ENCODE results near the gene AREL1.
"Not testable (repeated sequence)": the region's sequence is repeated elsewhere in the genome, so short reads cannot be mapped to it uniquely, and the experiment has no call there.

Gene AREL1, protein sequence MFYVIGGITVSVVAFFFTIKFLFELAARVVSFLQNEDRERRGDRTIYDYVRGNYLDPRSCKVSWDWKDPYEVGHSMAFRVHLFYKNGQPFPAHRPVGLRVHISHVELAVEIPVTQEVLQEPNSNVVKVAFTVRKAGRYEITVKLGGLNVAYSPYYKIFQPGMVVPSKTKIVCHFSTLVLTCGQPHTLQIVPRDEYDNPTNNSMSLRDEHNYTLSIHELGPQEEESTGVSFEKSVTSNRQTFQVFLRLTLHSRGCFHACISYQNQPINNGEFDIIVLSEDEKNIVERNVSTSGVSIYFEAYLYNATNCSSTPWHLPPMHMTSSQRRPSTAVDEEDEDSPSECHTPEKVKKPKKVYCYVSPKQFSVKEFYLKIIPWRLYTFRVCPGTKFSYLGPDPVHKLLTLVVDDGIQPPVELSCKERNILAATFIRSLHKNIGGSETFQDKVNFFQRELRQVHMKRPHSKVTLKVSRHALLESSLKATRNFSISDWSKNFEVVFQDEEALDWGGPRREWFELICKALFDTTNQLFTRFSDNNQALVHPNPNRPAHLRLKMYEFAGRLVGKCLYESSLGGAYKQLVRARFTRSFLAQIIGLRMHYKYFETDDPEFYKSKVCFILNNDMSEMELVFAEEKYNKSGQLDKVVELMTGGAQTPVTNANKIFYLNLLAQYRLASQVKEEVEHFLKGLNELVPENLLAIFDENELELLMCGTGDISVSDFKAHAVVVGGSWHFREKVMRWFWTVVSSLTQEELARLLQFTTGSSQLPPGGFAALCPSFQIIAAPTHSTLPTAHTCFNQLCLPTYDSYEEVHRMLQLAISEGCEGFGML

DNA sequence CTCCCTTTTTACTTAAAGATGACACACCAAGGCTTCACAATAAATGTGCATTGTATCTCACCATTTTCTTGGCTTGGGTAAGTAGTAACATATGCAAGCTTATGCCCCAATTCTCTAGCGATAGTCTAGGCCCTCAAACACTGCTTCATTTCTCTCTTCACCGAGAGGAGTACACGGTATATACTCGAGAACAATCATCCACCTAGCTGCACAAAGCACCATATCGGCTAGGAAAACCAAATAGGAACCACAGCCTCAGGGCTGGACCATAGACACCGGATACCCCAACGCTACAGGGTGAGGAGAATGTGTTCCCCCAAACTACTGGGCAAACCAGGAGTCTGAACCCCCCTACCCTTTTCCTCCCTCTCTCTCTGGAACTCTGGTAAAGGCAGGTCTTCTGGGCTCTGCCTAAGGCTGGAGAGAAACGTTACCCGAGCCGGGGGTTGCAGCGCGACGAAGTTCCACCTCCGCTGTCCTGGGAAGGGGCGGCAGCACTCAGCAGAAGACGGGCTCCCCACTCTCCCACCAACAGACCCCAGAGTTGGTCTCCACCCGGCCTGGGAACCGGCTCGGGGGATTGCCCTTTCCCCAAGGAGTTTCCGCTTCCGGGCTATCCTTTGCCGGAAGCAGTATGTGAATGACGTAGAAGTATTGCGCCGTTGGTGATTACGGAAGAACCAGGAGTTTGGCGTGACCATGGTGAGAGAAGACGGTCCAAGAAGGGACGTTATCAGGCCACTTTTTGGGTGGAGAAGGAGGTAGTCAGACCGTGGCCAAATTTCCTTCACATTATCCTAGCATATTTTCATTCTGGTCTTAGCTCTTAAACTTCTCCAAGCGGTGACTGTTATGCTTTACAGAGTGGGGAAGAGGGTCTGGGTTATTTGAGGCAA is at the start of gene AREL1, which contains the start of gene FCF1:
AREL1 (minus strand) TSS at position 582 of the 896 bp plus-strand sequence. CDS start 27,465 bp downstream, outside the sequence.
FCF1 (plus strand) TSS at position 646 of the 896 bp plus-strand sequence; CDS start at position 700, 54 bp downstream.
- peak; percentile 71 for DNase-seq (ENCODE audit: low read depth)

DNA sequence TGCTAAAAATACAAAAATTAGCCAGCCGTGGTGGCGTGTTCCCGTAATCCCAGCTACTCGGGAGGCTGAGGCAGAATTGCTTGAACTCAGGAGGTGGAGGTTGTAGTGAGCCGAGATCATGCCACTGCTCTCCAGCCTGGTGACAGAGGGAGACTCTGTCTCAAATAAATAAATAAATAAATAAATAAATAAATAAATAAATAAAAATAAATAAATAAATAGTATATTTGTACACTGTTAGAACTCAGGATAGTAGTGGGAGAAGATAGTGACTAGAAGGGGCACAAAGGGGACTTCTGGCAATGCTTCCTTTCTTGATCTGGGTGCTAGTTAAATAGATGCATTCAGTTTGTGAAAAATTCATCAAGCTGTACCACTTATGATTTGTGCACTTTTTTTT is 45.6 kb upstream of the AREL1 start:
- not testable (repeated sequence) for DNase-seq (ENCODE audit: low read depth)

DNA sequence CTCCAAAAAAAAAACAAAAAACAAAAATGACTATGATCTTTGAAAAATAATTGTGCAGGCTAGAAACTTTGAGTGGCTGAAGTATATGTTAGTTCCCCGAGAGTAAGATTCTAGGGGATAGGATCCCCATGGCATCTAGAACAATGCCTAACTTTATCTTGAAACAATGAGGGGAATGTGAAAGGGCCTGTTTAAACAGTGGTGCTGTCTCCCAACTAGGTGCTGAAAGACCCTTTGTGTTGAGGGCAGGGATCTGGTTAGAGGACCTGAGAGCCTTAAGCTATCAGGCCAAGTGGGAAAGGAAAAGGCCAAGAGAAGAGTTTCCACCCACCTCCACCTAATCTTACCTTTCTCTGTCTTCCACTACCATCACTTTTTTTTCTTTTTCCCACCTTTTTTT is 43.4 kb upstream of the AREL1 start:
- no peak for DNase-seq (ENCODE audit: low read depth)

DNA sequence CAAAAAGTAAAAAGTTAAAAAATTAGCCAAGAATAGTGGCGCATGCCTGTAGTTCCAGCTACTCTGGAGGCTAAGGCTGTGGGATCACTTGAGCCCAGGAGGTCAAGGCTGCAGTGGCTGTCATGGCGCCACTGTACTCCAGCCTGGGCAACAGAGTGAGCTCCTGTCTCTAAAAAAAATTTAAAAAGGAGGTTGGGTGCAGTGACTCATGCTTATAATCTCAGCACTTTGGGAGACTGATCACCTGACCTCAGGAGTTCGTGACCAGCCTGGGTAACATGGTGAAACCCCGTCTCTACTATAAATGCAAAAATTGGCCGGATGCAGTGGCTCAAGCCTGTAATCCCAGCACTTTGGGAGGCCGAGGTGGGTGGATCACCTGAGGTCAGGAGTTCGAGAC is 42.0 kb upstream of the AREL1 start:
- DNase-seq (ENCODE audit: low read depth), result no peak

DNA sequence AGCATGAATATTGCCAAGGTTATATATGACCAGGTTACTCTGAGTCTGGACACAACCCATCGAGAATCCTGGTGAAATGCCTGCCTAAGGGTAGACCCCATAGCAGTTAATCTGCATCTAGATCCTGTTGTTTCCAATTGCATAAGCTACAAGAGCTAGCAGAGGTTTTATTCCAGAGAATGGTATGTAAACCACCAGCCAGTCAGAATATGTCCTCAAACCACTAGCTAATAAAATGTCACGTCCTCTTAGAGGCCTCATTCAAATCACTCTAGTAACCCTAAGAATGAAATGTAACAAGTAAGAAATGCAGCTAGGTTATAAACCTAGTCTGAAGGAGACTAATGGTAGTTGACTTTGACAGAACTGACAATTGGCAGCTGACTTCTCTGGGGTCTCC is 41.3 kb upstream of the AREL1 start:
- DNase-seq (ENCODE audit: low read depth), result no peak

DNA sequence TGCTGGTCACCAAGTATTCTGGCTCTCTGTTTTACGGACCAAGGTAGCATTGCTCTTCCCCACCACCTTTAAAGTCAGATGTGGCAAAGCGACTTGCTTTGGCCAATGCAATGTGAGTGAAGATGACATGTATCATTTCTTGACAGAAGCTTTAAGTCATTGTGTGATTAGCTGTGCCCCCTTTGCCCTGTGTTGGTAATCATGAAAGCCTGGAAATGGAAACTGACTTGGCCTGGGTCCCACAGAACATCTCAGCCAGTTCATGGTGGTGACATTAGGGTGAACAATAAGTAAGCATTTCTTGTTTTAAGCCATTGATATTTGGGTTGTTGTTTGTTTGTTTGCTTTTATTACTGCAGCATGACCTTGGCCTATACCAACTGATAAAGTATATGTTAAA is 34.4 kb upstream of the AREL1 start:
- DNase-seq (ENCODE audit: low read depth), result no peak

DNA sequence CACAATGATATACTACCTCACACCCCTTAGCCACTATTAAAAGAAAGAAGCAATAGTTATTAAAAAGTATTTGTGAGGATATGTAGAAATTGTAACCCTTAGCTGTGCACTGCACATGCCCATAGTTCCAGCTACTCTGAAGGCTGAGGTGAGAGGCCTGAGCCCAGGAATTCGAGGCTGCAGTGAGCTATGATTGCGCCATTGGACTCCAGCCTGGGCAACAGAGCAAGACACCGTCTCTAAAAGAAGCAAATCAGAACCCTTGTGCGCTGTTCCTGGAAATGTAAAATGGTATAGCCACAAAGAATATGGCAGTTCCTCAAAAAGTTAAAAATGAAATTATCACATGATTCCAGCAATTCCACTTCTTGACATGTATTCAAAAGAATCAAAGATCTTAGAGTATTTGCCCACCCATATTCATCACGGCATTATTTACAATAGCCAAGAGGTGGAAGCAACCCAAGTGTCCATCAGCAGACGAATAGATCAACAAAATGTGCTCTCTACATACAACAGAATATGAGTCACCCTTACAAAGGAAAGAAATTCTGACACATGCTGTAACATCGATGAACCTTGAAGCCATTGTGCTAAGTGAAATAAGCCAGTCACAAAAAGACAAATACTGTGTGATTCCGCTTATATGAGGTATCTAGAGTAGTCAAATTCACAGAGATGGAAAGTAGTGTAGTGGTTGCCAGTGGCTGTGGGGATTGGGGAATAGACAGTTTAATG is 26.6 kb upstream of the AREL1 start:
- no peak for DNase-seq (ENCODE audit: low read depth)

DNA sequence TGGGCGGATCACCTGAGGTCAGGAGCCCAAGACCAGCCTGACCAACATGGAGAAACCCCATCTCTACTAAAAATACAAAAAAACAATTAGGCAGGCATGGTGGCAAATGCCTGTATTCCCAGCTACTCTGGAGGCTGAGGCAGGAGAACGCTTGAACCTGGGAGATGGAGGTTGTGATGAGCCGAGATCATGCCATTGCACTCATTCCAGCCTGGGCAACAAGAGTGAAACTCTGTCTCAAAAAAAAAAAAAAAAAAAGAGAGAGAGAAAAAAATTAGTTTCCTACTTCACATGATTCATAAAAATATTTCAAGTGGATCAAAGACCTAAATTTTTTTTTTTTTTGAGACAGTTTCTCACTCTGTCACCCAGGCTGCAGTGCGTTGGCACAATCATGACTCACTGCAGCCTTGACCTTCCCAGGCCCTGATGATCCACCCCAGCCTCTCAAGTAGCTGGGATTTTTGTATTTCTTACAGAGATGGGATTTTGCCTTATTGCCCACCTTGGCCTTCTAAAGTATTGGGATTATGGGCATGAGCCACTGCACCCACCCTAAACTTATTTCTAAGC is 25.0 kb upstream of the AREL1 start:
- DNase-seq (ENCODE audit: low read depth), result no peak

DNA sequence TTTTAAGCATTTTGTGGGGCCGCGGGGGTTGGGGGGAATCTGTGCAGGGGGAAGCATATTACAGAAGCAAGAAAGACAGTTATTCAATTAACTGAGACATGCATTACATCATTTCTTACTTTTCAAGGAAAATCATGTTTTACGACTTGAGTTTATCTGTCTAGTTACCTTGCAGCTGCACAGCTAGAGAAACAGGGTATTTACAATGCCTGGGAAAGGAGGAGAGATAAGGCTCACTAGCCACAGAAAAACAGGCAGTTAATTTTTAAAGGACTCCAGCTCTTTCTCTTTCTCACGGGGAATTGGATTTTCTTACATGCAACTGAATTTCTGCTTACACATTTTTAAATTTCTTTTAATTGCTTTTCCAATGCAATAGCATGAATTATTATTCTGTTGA is 22.2 kb upstream of the AREL1 start:
- DNase-seq (ENCODE audit: low read depth), result no peak

DNA sequence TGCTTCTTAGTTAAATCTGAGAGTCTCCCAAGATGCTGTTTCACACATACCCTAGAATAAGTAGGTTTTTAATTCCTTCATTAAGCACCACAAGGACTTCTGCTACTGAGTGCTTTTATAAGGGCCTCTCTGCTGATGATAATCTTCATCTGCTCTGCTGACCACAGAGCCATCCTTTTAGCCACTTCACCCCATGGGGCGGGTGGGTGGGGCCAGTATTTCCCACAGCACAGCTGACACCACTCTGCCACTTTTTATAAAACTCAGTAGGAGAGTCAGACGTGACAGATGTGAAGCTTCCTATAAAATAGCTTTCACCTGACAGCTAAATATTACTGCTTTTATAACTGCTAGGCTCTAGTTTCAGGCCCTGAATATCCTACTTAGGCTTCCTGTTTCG is 20.3 kb upstream of the AREL1 start:
- DNase-seq (ENCODE audit: low read depth), result no peak

DNA sequence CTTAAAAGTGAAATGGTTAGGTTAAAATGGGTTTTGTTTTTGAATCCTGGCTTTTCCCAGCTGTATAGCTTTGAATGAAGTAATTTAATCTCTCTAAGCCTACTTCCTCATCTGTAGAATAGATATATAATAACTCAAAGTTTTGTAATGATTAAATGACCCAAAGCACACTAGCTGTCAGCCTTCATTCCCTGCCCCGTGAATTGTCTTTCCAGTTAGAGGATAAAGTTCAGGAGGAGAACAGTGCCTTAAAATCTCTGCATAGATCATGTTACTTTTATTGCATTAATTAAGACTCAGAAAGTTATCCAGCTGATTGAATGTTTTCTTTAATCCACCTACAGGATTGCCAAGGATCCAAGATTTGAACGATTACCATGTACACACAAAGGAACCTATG is 19.5 kb upstream of the AREL1 start:
- no peak for DNase-seq (ENCODE audit: low read depth)

DNA sequence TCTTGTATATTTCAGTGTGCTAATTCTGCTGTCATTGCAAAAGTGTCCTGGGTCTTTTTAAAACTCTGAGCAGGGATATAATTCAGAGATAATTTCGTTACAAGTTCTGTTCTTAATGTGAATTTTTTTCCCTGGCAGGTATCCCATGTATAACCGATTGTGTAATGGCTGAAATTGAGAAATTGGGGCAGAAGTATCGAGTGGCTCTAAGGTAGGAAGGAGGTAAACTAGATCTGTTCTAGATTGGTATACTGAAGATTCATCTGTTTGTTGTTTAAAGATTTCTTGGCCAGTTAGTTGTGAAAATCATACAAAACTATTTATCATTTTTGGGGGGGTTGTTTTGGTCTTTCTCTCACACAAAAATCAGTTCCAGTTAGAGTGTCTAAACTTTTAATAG is 10.3 kb upstream of the AREL1 start:
- no peak for DNase-seq (ENCODE audit: low read depth)

DNA sequence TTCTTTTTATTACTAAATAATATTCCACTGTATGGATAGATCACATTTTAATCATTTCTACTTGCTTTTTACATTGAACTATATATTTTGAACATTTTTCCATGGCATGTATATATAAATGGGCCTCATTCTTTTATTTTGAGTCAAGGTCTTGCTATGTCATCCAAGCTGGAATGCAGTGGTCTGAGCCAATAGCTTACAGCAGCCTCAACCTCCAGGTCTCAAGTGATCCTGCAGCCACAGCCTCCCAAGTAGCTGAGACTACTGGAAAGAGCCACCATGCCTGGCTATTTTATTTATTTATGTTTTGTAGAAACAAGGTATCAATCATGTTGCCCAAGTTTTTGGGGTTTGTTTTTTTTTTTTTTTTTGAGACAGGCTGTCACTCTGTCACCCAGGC is 7.6 kb upstream of the AREL1 start:
- no peak for DNase-seq (ENCODE audit: low read depth)

DNA sequence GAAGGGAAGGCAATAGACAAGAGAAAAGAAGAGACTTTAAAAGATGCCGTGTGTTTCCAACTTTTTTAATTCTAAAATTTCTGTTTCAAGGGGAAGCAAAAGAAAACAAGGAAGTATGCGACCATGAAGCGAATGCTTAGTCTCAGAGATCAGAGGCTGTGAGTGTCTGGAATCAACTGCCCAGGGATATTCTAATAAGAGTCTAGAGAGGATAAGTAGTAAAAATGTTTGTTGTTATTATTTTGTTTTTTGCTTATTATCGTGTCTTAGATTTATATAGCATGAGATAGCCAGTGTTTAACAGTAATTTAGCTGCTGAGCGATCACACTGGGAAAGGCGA is 485 bp upstream of the AREL1 start:
- DNase-seq (ENCODE audit: low read depth), result no peak

DNA sequence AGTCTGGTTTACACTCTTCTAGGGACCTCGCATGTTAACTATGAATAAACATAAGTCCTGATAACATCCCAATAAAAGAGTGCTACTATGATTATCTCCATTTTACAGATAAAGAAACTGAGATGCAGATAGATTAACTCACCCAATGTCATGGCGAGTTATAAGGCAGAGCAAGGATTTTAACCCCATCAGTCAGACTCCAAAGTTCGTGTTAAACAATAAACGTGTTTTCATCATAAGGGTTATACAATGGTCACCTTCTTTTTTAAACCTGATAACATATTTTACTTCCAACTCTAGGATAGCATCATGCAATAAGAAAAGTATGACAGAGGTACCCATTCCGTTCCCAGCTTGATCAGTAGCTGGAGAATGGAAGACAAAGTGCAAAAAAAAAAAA is 1.2 kb downstream of the AREL1 start:
- no peak for DNase-seq (ENCODE audit: low read depth)

DNA sequence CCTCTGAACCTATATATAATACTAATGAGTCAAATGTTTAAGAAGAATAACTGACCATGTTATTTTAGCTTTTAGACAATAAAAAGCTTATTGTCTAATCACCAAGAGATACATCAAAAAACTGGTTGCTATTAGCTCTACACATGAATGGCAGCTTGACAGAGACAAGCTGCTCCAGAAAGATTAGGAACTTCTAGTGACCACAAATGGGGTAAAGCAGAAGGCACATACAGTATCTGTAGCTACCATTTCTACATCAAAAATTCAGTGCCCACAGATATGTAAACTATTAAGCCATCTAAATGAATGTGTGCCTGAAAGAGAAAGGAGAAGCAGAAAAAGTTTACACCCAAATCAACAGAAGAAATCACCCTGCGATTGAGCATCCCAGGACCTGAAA is 2.4 kb downstream of the AREL1 start:
- DNase-seq (ENCODE audit: low read depth), result no peak

DNA sequence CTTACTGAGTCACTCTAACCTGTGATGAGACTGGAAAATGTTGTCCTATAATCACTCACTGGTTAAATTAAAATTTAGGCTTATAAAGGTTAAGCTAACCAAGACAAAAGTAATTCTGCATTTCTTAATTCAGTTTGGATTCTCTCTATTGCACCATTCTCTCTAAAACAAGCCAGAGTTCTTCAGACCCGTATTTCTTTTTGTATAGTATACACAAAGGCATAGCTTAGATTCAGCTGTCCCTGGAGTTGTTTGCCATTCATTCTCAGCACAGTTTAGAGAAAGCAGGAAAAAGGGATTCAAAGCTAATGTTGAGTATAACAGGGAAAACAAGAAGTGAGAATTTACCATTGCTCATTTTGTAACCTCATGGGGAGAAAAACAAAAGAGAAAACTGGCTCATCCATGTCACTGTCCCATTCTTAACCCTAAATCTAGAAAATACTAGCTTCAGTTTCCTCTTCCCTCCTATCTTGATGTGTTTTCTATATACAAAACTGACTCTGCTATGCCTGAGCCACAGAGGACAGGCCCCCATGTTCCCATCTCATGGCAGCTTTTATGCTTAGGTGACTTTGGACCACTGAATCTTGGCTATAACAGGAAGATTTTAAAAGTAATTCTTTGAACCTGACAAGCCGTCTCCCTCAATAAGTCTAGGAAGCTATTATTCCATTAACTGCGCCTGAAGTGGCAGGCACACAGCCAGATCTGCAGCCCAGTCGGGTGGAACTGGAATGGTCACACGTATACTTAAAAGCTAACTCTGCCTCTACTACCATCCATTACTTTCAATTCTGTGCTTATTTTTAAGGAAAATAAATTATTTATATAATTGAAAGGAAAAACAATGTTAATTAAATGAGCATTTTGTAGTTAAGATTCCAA is 7.0 kb downstream of the AREL1 start:
- no peak for DNase-seq (ENCODE audit: low read depth)

DNA sequence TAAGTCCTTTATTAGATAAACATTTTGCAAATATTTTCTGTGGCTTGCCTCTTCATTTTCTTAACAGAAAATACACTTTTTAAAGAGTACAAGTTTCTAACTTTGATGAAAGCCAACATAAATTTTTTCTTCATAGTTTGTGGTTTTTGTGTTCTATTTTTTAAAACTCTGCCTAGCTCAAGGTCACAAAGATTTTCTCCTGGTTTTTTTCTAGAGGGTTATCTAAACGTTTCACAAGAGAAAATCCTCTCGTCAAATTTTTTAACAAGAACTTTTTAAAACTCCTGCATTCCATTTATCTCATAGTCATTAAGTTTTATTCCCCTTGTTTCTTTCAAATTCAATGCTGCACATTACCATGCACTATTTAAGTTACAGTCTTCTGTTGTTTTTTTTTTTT is 8.2 kb downstream of the AREL1 start:
- no peak for DNase-seq (ENCODE audit: low read depth)

DNA sequence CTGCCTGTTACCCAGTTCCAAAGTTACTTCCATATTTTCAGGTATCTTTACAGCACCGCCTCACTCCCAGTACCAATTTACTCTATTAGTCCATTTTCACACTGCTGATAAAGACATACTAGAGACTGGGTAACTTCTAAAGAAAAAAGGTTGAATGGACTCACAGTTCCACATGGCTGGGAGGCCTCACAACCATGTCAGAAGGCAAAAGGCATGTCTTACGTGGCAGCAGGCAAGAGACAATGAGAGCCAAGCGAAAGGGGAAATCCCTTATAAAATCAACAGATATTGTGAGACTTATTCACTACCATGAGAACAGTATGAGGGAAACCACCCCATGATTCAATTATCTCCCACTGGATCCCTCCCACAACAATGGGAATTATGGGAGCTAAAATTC is 9.8 kb downstream of the AREL1 start:
- DNase-seq (ENCODE audit: low read depth), result no peak

DNA sequence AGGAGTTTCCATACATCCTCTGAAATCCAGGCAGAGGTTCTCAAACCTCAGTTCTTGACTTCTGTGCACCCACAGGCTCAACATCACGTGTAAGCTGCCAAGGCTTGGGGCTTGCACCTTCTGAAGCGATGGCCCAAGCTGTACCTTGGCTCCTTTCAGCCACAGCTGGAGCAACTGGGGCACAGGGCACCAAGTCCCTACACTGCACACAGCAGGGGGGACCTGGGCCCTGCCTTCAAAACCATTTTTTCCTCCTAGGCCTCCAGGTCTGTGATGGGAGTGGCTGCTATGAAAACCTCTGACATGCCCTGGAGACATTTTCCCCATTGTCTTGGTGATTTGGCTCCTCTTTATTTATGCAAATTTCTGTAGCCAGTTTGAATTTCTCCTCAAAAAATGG is 10.6 kb downstream of the AREL1 start:
- DNase-seq (ENCODE audit: low read depth), result no peak
